HL-60/S4 treated with phorbol 12-myristate 13-acetate at 8.2 ng/mL for 4 days and 3 days (cell line): Measurements from ENCODE around the gene OR2T34.
"Not testable (repeated sequence)": the region's sequence is repeated elsewhere in the genome, so short reads cannot be mapped to it uniquely, and the experiment has no call there.

Experiments
- in situ Hi-C: fragments of 300-500 bp; cut with MboI; formaldehyde crosslinking; loops from 2 replicates; pipeline ENCODE4 v1.15.0; 2022; ENCODE audit warnings: low sequenced_read_pairs

Gene OR2T34

DNA sequence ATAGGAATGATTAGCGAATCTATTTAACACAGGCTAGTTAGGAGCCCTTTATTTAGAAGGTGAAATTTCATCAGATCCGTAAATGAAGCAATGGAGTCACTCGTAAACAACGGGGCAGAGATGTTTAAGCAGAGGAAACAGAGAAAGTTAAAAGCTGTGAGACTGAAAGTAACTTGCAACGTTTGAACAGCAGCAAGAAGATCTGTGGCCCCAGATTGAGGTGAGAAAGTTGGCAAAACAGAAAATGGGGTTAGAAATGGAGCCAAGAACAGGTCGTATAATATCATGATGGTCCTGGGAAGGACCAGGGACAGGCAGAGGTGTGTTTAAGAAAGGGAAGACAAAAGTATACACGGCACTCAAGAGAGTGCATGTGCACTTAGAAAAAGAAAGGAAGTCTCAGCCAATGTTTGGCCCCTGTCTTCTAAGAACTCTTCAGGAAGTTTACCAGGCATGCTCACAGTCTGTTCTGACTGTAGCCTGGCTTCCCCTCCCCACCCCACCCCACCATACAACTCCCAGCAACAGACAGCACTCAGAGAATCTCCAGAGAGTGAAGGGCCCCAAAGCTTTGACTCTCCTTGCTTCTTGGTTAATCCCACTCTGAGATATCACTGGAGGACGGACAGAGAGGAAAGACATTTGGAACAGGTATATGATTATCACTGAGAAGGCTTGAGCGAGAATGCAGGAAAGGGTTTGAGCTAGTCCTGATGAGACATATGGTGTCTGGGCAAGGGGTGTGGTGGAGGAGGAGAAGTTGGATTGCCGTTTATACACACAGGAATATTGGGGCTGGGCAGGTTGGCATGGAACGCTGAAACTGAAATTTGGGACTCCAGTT, 8.8 kb downstream of the OR2T34 start:
- in situ Hi-C loops, result not testable (repeated sequence)

DNA sequence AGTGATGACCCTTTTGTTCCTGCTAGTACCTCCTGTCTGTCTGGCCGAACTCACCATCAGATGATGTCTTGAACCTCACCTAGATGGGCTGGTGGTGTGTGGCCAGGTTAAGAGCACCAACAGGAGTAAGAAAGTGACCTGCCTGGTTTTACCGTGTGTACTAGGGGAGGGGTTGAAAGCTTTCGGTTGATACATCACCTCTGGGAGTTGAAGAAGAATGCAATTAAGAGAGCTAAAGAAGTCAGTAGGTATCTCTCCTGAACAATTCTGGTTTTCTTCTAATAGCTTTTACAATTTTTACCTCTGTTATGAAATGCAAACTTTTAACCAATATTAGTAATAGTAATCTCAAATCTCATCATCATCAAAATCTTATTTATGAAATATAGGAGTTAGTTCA, 11.9 kb downstream of the OR2T34 start, which contains the start of gene OR2T29:
OR2T29 (minus strand) TSS at position 101 of the 400 bp plus-strand sequence. CDS start 3,281 bp downstream, outside the sequence.
- in situ Hi-C loops, result not testable (repeated sequence)

GRCh38 chr1:248551027-248551426, 23.5 kb downstream of the OR2T34 start:
- in situ Hi-C loops, result not testable (repeated sequence)

DNA sequence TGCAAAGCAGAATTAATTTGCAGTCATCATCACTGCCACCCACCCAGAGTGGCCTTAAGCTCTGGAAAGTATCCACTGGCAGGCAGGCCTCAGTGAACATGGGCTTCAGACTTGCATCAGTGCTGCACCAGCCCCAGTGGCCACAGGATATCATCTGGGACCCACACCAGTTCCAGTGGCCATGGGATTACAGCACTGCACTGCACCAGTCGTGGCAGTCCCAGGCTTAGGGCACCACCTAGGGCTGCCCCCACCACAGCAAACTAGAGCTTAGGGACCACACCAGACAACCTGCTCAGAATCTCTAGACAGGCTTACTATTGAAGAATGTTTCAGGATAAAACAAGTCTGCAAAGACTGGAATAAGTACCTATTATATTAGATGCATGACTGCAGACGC, 27.2 kb downstream of the OR2T34 start:
- in situ Hi-C loops, result not testable (repeated sequence)

GRCh38 chr1:248537449-248537848, 37.1 kb downstream of the OR2T34 start:
- in situ Hi-C loops, result not testable (repeated sequence)
